HepG2 (cell line): ENCODE results near the gene IL17RC. TPM values are rescaled to one million over a fixed set of nuclear protein-coding genes. Genes with fewer than 3 reads are reported as not detected.

Source experiments
- ATRX ChIP-seq: sonication (generic); formaldehyde crosslinking; IDR thresholded peaks from 2 replicates; pipeline ENCODE4 v1.4.0; 2020; ENCODE audit warnings: missing genetic modification reagents, borderline replicate concordance
- BRCA1 ChIP-seq: sonication (generic); formaldehyde crosslinking; IDR thresholded peaks from 2 replicates; pipeline ENCODE4 v1.4.0; 2020; ENCODE audit warnings: missing genetic modification reagents
- FOXA1 ChIP-seq, 2 experiments: fragments of 450-650 bp in 1 of 2; sonication (generic) in 1 of 2; formaldehyde crosslinking in 1 of 2; IDR thresholded peaks; 2 replicates each; pipeline versions ENCODE4 v1.4.0 to v1.6.1; 2016 to 2020; ENCODE audit warnings: missing genetic modification reagents in 1 of 2
- GABPB1 ChIP-seq: IDR thresholded peaks from 2 replicates; pipeline ENCODE4 v1.6.1; 2016; ENCODE audit warnings: mild to moderate bottlenecking, missing genetic modification reagents, moderate library complexity, missing compliant biosample characterization
- ISX ChIP-seq: sonication (generic); formaldehyde crosslinking; conservative IDR thresholded peaks from 2 replicates; pipeline ENCODE4 v1.5.0; 2020; ENCODE audit warnings: missing genetic modification reagents
- LCORL ChIP-seq, 2 experiments: fragments of 450-650 bp in 1 of 2; sonication (generic) in 1 of 2; formaldehyde crosslinking in 1 of 2; IDR thresholded peaks; 2 replicates each; pipeline versions ENCODE4 v1.5.0 to v1.6.1; 2017 to 2020; ENCODE audit warnings: antibody characterized with exemption in 1 of 2, missing genetic modification reagents in 1 of 2
- NFYB ChIP-seq: sonication (generic); formaldehyde crosslinking; IDR thresholded peaks from 2 replicates; pipeline ENCODE4 v1.4.0; 2020; ENCODE audit warnings: missing genetic modification reagents
- NKX3-1 ChIP-seq: sonication (generic); formaldehyde crosslinking; IDR thresholded peaks from 2 replicates; pipeline ENCODE4 v1.5.0; 2020; ENCODE audit warnings: missing genetic modification reagents
- POLR2G ChIP-seq: fragments of 200-400 bp; formaldehyde crosslinking; IDR thresholded peaks from 2 replicates; pipeline ENCODE4 v1.6.1; 2018; ENCODE audit warnings: mild to moderate bottlenecking, low read depth, low read length, moderate library complexity
- RAD51 ChIP-seq: fragments of 450-650 bp; IDR thresholded peaks from 2 replicates; pipeline ENCODE4 v1.6.1; 2016; ENCODE audit warnings: borderline replicate concordance
- REPIN1 ChIP-seq: sonication (generic); formaldehyde crosslinking; IDR thresholded peaks from 2 replicates; pipeline ENCODE4 v1.8.0; 2022; ENCODE audit warnings: missing genetic modification reagents, low read depth, mild to moderate bottlenecking, borderline replicate concordance
- SCMH1 ChIP-seq: sonication (generic); formaldehyde crosslinking; IDR thresholded peaks from 2 replicates; pipeline ENCODE4 v1.9.0; 2021; ENCODE audit warnings: missing genetic modification reagents, mild to moderate bottlenecking, borderline replicate concordance
- SNAPC4 ChIP-seq: sonication (generic); formaldehyde crosslinking; IDR thresholded peaks from 2 replicates; pipeline ENCODE4 v1.4.0; 2020; ENCODE audit warnings: mild to moderate bottlenecking, missing genetic modification reagents
- SSRP1 ChIP-seq: IDR thresholded peaks from 2 replicates; pipeline ENCODE4 v1.6.1; 2016; ENCODE audit warnings: control low read depth
- TFDP1 ChIP-seq: IDR thresholded peaks from 2 replicates; pipeline ENCODE4 v1.6.1; 2016; ENCODE audit warnings: missing compliant biosample characterization, missing genetic modification reagents, borderline replicate concordance
- THAP9 ChIP-seq: sonication (generic); formaldehyde crosslinking; IDR thresholded peaks from 2 replicates; pipeline ENCODE4; 2020; ENCODE audit warnings: missing genetic modification reagents, mild to moderate bottlenecking, borderline replicate concordance
- ZNF44 ChIP-seq: sonication (generic); formaldehyde crosslinking; IDR thresholded peaks from 2 replicates; pipeline ENCODE4 v1.5.1; 2020; ENCODE audit warnings: mild to moderate bottlenecking, missing genetic modification reagents
- ZNF543 ChIP-seq: sonication (generic); formaldehyde crosslinking; IDR thresholded peaks from 2 replicates; pipeline ENCODE4 v1.4.0; 2020; ENCODE audit warnings: mild to moderate bottlenecking, missing genetic modification reagents
- ZNF558 ChIP-seq: sonication (generic); formaldehyde crosslinking; IDR thresholded peaks from 2 replicates; pipeline ENCODE4 v1.9.0; 2022; ENCODE audit warnings: mild to moderate bottlenecking, missing genetic modification reagents, borderline replicate concordance
- ZNF678 ChIP-seq: sonication (generic); formaldehyde crosslinking; IDR thresholded peaks from 2 replicates; pipeline ENCODE4 v1.4.0; 2020; ENCODE audit warnings: mild to moderate bottlenecking, missing genetic modification reagents
- polyA plus RNA-seq, 8 experiments: library from polyadenylated mRNA; depleted of rRNA in 3 of 8; stranded (reverse) in 7 of 8; unstranded in 1 of 8; fragments of >200 nt; fragmentation: Illumina TruSeq in 4 of 8; extraction: Trizol in 4 of 8; gene quantifications; 2 replicates each; pipeline versions ENCODE4 v1.2.1 to v1.2.3, GENCODE V29; 2011 to 2016; ENCODE audit warnings: low read depth in 4 of 8, missing spikeins in 1 of 8, mixed read lengths in 1 of 8; ENCODE audit not compliant: insufficient read depth in 1 of 8
- total RNA-seq, 5 experiments: library from RNA; depleted of rRNA; stranded (reverse); fragments of >200 nt; fragmentation: Illumina TruSeq; extraction: Trizol; gene quantifications; 2 replicates each; pipeline ENCODE4 v1.2.3, GENCODE V29; 2016; ENCODE audit warnings: low read depth in 1 of 5

The IL17RC gene
- total and polyA plus RNA-seq, 2 of the 13 experiments (the other 11 are each of a cell fraction or from before 2014, with no cell fraction given), result 20.7 to 24.0 TPM

- TF ChIP-seq THAP9 (peak; percentile 36; the same call in 1 of the 2 replicates), SNAPC4 (no peak), POLR2G (peak; percentile 74), SCMH1 (CRISPR knock-in tag) (no peak), BRCA1 (peak; percentile 97), TFDP1 (CRISPR knock-in tag) (peak; percentile 80), NFYB (peak; percentile 32; the same call in 1 of the 2 replicates), REPIN1 (peak; percentile 42), ZNF44 (peak; percentile 83; the same call in 1 of the 2 replicates), ISX (0 out of 2 replicates have a peak, but pooled peaks have one; percentile 80), ZNF558 (CRISPR knock-in tag) (no peak; the same call in 1 of the 2 replicates), LCORL (IDR thresholded peaks at IDR 0.05) (no peak), LCORL (CRISPR knock-in tag; IDR thresholded peaks at IDR 0.05) (peak; percentile 56), ATRX (no peak), FOXA1 (IDR thresholded peaks at IDR 0.05) (no peak), FOXA1 (CRISPR knock-in tag; IDR thresholded peaks at IDR 0.05) (peak; percentile 51), GABPB1 (CRISPR knock-in tag) (peak; percentile 67), NKX3-1 (CRISPR knock-in tag) (peak; percentile 89), RAD51 (no peak), ZNF678 (CRISPR knock-in tag) (no peak), SSRP1 (CRISPR knock-in tag) (no peak), ZNF543 (CRISPR knock-in tag) (peak; percentile 28; the same call in 1 of the 2 replicates)
Observed at GRCh38 chr3:9947025-9947995, 30.4 kb downstream of the IL17RC start (continued).
